GM23338 (cell line): ENCODE results near the gene ADGRG2. TPM values are rescaled to one million over a fixed set of nuclear protein-coding genes. Genes with fewer than 3 reads are reported as not detected.

Experiments used
- ATAC-seq: fragments of 200-7000 bp; cut with Tn5 transposase; 3 replicates; pipeline ENCODE4 v1.9.1; 2020
- DNase-seq: peaks from one replicate; pipeline ENCODE4 v3.0.0-alpha.2; 2015; ENCODE audit warnings: low spot score
- H2AFZ ChIP-seq: fragments of 200-600 bp; sonication (generic); 2 replicates; pipeline ENCODE4 v1.8.0; 2016; ENCODE audit warnings: antibody characterized with exemption, mild to moderate bottlenecking, moderate library complexity
- H3F3A ChIP-seq: fragments of 200-600 bp; sonication (generic); replicated peaks from 2 replicates; pipeline ENCODE4 v1.8.0; 2017; ENCODE audit warnings: antibody characterized with exemption, mixed run types, low read depth
- H3K27ac ChIP-seq: fragments of 200-600 bp; sonication (generic); 2 replicates; pipeline ENCODE4 v1.6.1; 2016; ENCODE audit warnings: low read depth
- H3K27me3 ChIP-seq: fragments of 200-600 bp; sonication (generic); 2 replicates; pipeline ENCODE4 v1.8.0; 2016; ENCODE audit warnings: mild to moderate bottlenecking, mixed run types, moderate library complexity; ENCODE audit not compliant: insufficient read depth
- H3K36me3 ChIP-seq: fragments of 200-600 bp; sonication (generic); 2 replicates; pipeline ENCODE4 v1.8.0; 2016; ENCODE audit warnings: mild to moderate bottlenecking; ENCODE audit not compliant: insufficient read depth
- H3K4me1 ChIP-seq: fragments of 200-600 bp; sonication (generic); 2 replicates; pipeline ENCODE4 v1.8.0; 2016; ENCODE audit warnings: mild to moderate bottlenecking, moderate library complexity; ENCODE audit not compliant: insufficient read depth
- H3K4me2 ChIP-seq: fragments of 200-600 bp; sonication (generic); 2 replicates; pipeline ENCODE4 v1.7.1; 2017; ENCODE audit warnings: mixed run types
- H3K4me3 ChIP-seq: fragments of 200-600 bp; sonication (generic); 2 replicates; pipeline ENCODE4 v1.6.1; 2016; ENCODE audit warnings: mixed run types
- H3K79me2 ChIP-seq: fragments of 200-600 bp; sonication (generic); replicated peaks from 2 replicates; pipeline ENCODE4 v1.8.0; 2017; ENCODE audit warnings: mild to moderate bottlenecking; ENCODE audit not compliant: insufficient read depth
- H3K9me2 ChIP-seq: fragments of 200-600 bp; sonication (generic); 2 replicates; pipeline ENCODE4 v1.8.0; 2017; ENCODE audit not compliant: insufficient read depth
- H4K20me1 ChIP-seq: fragments of 200-600 bp; sonication (generic); replicated peaks from 2 replicates; pipeline ENCODE4 v1.8.0; 2017; ENCODE audit warnings: mild to moderate bottlenecking; ENCODE audit not compliant: insufficient read depth
- H3K27ac Mint-ChIP-seq: 2 replicates; pipeline ENCODE4 v1.8.0; 2020; ENCODE audit warnings: inconsistent platforms, mild to moderate bottlenecking, moderate library complexity, mixed read lengths
- H3K27me3 Mint-ChIP-seq: 3 replicates; pipeline ENCODE4 v1.8.0; 2022; ENCODE audit warnings: low read depth, mild to moderate bottlenecking, moderate library complexity, mixed read lengths, inconsistent platforms; ENCODE audit not compliant: insufficient read depth, poor library complexity
- H3K36me3 Mint-ChIP-seq: 3 replicates; pipeline ENCODE4 v1.8.0; 2021; ENCODE audit warnings: low read depth, mild to moderate bottlenecking, inconsistent platforms, moderate library complexity, mixed read lengths
- H3K4me1 Mint-ChIP-seq: 3 replicates; pipeline ENCODE4 v1.8.0; 2020; ENCODE audit warnings: mild to moderate bottlenecking, inconsistent platforms, mixed read lengths
- H3K4me3 Mint-ChIP-seq: 3 replicates; pipeline ENCODE4 v1.8.0; 2021; ENCODE audit warnings: moderate library complexity, mild to moderate bottlenecking, inconsistent platforms, mixed read lengths
- H3K9me3 Mint-ChIP-seq: 3 replicates; pipeline ENCODE4 v1.8.0; 2020; ENCODE audit warnings: moderate library complexity, mild to moderate bottlenecking, inconsistent platforms, mixed read lengths
- CREB1 ChIP-seq: fragments of 250-450 bp; sonication (Bioruptor Pico); IDR thresholded peaks from 2 replicates; pipeline ENCODE4 v1.5.0; 2020; ENCODE audit warnings: low read depth, mild to moderate bottlenecking, moderate library complexity
- ETS1 ChIP-seq: IDR thresholded peaks from 2 replicates; pipeline ENCODE4 v1.6.1; 2016; ENCODE audit warnings: antibody characterized with exemption
- EZH2 ChIP-seq: fragments of 200-600 bp; sonication (generic); IDR thresholded peaks from one replicate; pipeline ENCODE4 v1.8.0; 2017; ENCODE audit warnings: antibody characterized with exemption, mild to moderate bottlenecking, low read depth; ENCODE audit not compliant: unreplicated experiment
- EZH2phosphoT487 ChIP-seq: fragments of 200-600 bp; sonication (generic); IDR thresholded peaks from one replicate; pipeline ENCODE4 v1.8.1; 2018; ENCODE audit warnings: antibody characterized with exemption; ENCODE audit not compliant: unreplicated experiment
- JUNB ChIP-seq: IDR thresholded peaks from one replicate; pipeline ENCODE4 v1.6.1; 2016; ENCODE audit warnings: antibody characterized with exemption; ENCODE audit not compliant: unreplicated experiment
- NANOG ChIP-seq: IDR thresholded peaks from 2 replicates; pipeline ENCODE4 v1.6.1; 2016; ENCODE audit warnings: antibody characterized with exemption, borderline replicate concordance
- POLR2AphosphoS5 ChIP-seq: IDR thresholded peaks from 2 replicates; pipeline ENCODE4 v1.6.1; 2016; ENCODE audit warnings: antibody characterized with exemption, low read depth
- REST ChIP-seq: IDR thresholded peaks from one replicate; pipeline ENCODE4 v1.6.1; 2018; ENCODE audit warnings: antibody characterized with exemption; ENCODE audit not compliant: unreplicated experiment
- STAT1 ChIP-seq: IDR thresholded peaks from one replicate; pipeline ENCODE4 v1.6.1; 2016; ENCODE audit warnings: antibody characterized with exemption; ENCODE audit not compliant: unreplicated experiment
- ZNF114 ChIP-seq: fragments of 250-450 bp; sonication (Bioruptor Pico); IDR thresholded peaks from 2 replicates; pipeline ENCODE4 v1.5.0; 2020; ENCODE audit warnings: mild to moderate bottlenecking, moderate library complexity
- ZNF331 ChIP-seq: fragments of 250-450 bp; sonication (Bioruptor Pico); IDR thresholded peaks from 2 replicates; pipeline ENCODE4 v1.5.0; 2020; ENCODE audit warnings: low read depth, mild to moderate bottlenecking, moderate library complexity
- polyA plus RNA-seq: library from polyadenylated mRNA; unstranded; fragments of >200 nt; fragmentation: Nextera tagmentation; extraction: Ambion mirVana; gene quantifications from 2 replicates; pipeline ENCODE4 v1.2.1, GENCODE V29; 2016
- total RNA-seq: library from RNA; depleted of rRNA; stranded (reverse); fragments of >200 nt; shearing (Covaris generic); gene quantifications from 2 replicates; pipeline ENCODE4 v1.2.3, GENCODE V29; 2014
- TF ChIP-seq, protein P1 (sequence below): fragments of 250-450 bp; sonication (Bioruptor Pico); IDR thresholded peaks from 2 replicates; pipeline ENCODE4 v1.5.0; 2020; ENCODE audit warnings: mild to moderate bottlenecking, moderate library complexity
- TF ChIP-seq, protein P2 (sequence below), 2 experiments: fragments of 200-600 bp in 1 of 2; sonication (generic) in 1 of 2; conservative IDR thresholded peaks; 2 replicates each; pipeline versions ENCODE4 v1.5.1 to v1.6.1; 2016 to 2017; ENCODE audit warnings: antibody characterized with exemption in 2 of 2, low read depth in 2 of 2, mild to moderate bottlenecking in 2 of 2, moderate library complexity in 1 of 2

The ADGRG2 gene
- total and polyA plus RNA-seq, 2 experiments from 2014 or later: 4.0 to 10.8 TPM

DNA sequence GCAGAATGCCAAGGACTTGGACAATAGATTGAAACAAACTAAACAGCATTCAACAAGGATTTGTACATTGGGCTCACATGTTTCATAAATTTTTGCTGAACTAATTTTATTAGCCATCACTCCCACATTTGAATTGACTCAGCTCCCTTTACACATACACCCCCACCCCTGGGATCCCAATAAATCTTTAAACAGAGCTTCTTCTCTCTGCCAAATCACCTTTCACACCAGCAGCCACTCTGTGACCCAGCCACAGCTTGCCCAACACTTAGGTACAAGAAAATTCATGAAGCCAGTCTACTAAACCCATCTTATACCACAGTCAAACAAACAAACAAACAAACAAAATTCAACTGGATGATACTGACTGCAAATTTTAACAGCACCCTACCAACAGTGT is 159.9 kb downstream of the ADGRG2 start:
- H3F3A ChIP-seq: no peaks in the 10 kb centered on the region
- no peaks in the 10 kb centered on the region for H3K27me3 ChIP-seq
- DNase-seq (no peak), ATAC-seq (no peak)
- no peak overlapping the region for H3K27ac ChIP-seq
- H3K27me3 Mint-ChIP-seq: no peaks in the 10 kb centered on the region
- no peaks in the 10 kb centered on the region for H3K36me3 ChIP-seq
- no peak overlapping the region for H2AFZ ChIP-seq
- H3K4me1 Mint-ChIP-seq: peaks cover 14% of the 10 kb centered on the region
- H4K20me1 ChIP-seq: no peaks in the 10 kb centered on the region
- H3K4me2 ChIP-seq: no peak overlapping the region
- H3K27ac Mint-ChIP-seq: no peak overlapping the region
- no peak overlapping the region for H3K4me3 Mint-ChIP-seq
- no peaks in the 10 kb centered on the region for H3K9me3 Mint-ChIP-seq
- H3K9me2 ChIP-seq: no peaks in the 10 kb centered on the region
- no peaks in the 10 kb centered on the region for H3K4me1 ChIP-seq
- H3K79me2 ChIP-seq: no peaks in the 10 kb centered on the region; the same call in none of the 2 replicates
- no peaks in the 10 kb centered on the region for H3K36me3 Mint-ChIP-seq
- TF ChIP-seq ZNF331: no peak
- TF ChIP-seq STAT1: no peak
- TF ChIP-seq NANOG: no peak
- TF ChIP-seq REST: no peak
- TF ChIP-seq, protein P1, sequence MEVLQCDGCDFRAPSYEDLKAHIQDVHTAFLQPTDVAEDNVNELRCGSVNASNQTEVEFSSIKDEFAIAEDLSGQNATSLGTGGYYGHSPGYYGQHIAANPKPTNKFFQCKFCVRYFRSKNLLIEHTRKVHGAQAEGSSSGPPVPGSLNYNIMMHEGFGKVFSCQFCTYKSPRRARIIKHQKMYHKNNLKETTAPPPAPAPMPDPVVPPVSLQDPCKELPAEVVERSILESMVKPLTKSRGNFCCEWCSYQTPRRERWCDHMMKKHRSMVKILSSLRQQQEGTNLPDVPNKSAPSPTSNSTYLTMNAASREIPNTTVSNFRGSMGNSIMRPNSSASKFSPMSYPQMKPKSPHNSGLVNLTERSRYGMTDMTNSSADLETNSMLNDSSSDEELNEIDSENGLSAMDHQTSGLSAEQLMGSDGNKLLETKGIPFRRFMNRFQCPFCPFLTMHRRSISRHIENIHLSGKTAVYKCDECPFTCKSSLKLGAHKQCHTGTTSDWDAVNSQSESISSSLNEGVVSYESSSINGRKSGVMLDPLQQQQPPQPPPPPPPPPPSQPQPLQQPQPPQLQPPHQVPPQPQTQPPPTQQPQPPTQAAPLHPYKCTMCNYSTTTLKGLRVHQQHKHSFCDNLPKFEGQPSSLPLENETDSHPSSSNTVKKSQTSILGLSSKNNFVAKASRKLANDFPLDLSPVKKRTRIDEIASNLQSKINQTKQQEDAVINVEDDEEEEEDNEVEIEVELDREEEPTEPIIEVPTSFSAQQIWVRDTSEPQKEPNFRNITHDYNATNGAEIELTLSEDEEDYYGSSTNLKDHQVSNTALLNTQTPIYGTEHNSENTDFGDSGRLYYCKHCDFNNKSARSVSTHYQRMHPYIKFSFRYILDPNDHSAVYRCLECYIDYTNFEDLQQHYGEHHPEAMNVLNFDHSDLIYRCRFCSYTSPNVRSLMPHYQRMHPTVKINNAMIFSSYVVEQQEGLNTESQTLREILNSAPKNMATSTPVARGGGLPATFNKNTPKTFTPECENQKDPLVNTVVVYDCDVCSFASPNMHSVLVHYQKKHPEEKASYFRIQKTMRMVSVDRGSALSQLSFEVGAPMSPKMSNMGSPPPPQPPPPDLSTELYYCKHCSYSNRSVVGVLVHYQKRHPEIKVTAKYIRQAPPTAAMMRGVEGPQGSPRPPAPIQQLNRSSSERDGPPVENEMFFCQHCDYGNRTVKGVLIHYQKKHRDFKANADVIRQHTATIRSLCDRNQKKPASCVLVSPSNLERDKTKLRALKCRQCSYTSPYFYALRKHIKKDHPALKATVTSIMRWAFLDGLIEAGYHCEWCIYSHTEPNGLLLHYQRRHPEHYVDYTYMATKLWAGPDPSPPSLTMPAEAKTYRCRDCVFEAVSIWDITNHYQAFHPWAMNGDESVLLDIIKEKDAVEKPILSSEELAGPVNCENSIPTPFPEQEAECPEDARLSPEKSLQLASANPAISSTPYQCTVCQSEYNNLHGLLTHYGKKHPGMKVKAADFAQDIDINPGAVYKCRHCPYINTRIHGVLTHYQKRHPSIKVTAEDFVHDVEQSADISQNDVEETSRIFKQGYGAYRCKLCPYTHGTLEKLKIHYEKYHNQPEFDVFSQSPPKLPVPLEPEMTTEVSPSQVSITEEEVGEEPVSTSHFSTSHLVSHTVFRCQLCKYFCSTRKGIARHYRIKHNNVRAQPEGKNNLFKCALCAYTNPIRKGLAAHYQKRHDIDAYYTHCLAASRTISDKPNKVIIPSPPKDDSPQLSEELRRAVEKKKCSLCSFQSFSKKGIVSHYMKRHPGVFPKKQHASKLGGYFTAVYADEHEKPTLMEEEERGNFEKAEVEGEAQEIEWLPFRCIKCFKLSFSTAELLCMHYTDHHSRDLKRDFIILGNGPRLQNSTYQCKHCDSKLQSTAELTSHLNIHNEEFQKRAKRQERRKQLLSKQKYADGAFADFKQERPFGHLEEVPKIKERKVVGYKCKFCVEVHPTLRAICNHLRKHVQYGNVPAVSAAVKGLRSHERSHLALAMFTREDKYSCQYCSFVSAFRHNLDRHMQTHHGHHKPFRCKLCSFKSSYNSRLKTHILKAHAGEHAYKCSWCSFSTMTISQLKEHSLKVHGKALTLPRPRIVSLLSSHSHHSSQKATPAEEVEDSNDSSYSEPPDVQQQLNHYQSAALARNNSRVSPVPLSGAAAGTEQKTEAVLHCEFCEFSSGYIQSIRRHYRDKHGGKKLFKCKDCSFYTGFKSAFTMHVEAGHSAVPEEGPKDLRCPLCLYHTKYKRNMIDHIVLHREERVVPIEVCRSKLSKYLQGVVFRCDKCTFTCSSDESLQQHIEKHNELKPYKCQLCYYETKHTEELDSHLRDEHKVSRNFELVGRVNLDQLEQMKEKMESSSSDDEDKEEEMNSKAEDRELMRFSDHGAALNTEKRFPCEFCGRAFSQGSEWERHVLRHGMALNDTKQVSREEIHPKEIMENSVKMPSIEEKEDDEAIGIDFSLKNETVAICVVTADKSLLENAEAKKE (CRISPR knock-in tag): no peak
- no peak for TF ChIP-seq JUNB
- no peak for TF ChIP-seq ZNF114 (CRISPR knock-in tag)
- TF ChIP-seq POLR2AphosphoS5: no peak
- no peak for TF ChIP-seq CREB1 (CRISPR knock-in tag)
- TF ChIP-seq, protein P2, sequence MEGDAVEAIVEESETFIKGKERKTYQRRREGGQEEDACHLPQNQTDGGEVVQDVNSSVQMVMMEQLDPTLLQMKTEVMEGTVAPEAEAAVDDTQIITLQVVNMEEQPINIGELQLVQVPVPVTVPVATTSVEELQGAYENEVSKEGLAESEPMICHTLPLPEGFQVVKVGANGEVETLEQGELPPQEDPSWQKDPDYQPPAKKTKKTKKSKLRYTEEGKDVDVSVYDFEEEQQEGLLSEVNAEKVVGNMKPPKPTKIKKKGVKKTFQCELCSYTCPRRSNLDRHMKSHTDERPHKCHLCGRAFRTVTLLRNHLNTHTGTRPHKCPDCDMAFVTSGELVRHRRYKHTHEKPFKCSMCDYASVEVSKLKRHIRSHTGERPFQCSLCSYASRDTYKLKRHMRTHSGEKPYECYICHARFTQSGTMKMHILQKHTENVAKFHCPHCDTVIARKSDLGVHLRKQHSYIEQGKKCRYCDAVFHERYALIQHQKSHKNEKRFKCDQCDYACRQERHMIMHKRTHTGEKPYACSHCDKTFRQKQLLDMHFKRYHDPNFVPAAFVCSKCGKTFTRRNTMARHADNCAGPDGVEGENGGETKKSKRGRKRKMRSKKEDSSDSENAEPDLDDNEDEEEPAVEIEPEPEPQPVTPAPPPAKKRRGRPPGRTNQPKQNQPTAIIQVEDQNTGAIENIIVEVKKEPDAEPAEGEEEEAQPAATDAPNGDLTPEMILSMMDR (conservative IDR thresholded peaks at IDR 0.05; ENCODE audit: low read depth in 2 of 2): no peak
- TF ChIP-seq EZH2phosphoT487: no peak
- no peak for TF ChIP-seq EZH2
- TF ChIP-seq ETS1: no peak
- H3K4me3 ChIP-seq: no peak overlapping the region
